Uterus (tissue), 4 donors: ENCODE results near the gene SERPINA1. TPM values are rescaled to one million over a fixed set of nuclear protein-coding genes. Genes with fewer than 3 reads are reported as not detected.
A peak's percentile ranks its signal among the peaks of the same experiment; 100 is the strongest.
"Not testable (repeated sequence)": the region's sequence is repeated elsewhere in the genome, so short reads cannot be mapped to it uniquely, and the experiment has no call there.

ENCODE experiments used
- DNase-seq, 2 donors: peaks; one replicate each; pipeline ENCODE4 v3.0.0-alpha.2; 2019 to 2020
- H3K27ac ChIP-seq, 2 donors: fragments of 200-600 bp; sonication (generic); 1 replicate in 1 of 2; 2 replicates in 1 of 2; pipeline ENCODE4 v1.5.1; 2016 to 2018
- H3K27me3 ChIP-seq, 2 donors: fragments of 200-600 bp; sonication (generic); one replicate each; pipeline ENCODE4 v1.5.1; 2018 to 2019; ENCODE audit warnings: control low read depth in 1 of 2
- H3K36me3 ChIP-seq, 2 donors: fragments of 200-600 bp; sonication (generic); one replicate each; pipeline ENCODE4 v1.5.1; 2019; ENCODE audit warnings: control low read depth in 1 of 2
- H3K4me1 ChIP-seq, 2 donors: fragments of 200-600 bp; sonication (generic); one replicate each; pipeline ENCODE4 v1.5.1; 2018 to 2019; ENCODE audit warnings: control low read depth in 1 of 2
- H3K4me3 ChIP-seq, 2 donors: fragments of 200-600 bp; sonication (generic); 1 replicate in 1 of 2; 2 replicates in 1 of 2; pipeline ENCODE4 v1.5.1; 2018 to 2019; ENCODE audit warnings: mild to moderate bottlenecking in 1 of 2
- H3K9me3 ChIP-seq, 2 donors: fragments of 200-600 bp; sonication (generic); one replicate each; pipeline ENCODE4 v1.5.1; 2019; ENCODE audit warnings: control low read depth in 1 of 2
- POLR2A ChIP-seq, 2 donors: fragments of 450-650 bp; IDR thresholded peaks; one replicate each; pipeline ENCODE4 v1.6.1; 2016; ENCODE audit warnings: antibody characterized with exemption in 2 of 2, mild to moderate bottlenecking in 1 of 2, moderate library complexity in 1 of 2
- intact Hi-C: fragments of 100-400 bp; cut with DNase I; formaldehyde crosslinking; loops from one replicate; pipeline ENCODE4 v1.15.1; 2023; ENCODE audit warnings: low total_unique reads
- total RNA-seq, 4 donors: library from RNA; depleted of rRNA in 3 of 4; stranded (reverse); fragments of >200 nt in 3 of 4; gene quantifications; one replicate each; pipeline versions ENCODE4 v1.1.0 to v1.2.4, GENCODE V29; 2014 to 2023
- TF ChIP-seq, protein P1 (sequence below), 4 experiments: fragments of 200-600 bp in 2 of 4; fragments of 450-650 bp in 2 of 4; sonication (generic) in 2 of 4; IDR thresholded peaks; one replicate each; pipeline ENCODE4 v1.5.1; 2016 to 2019; ENCODE audit warnings: antibody characterized with exemption in 4 of 4, mild to moderate bottlenecking in 2 of 4, moderate library complexity in 1 of 4
- donor health status: DM: yes; HTN: yes; CAD: no.

Gene SERPINA1
- total RNA-seq, 4 donors from 2014 or later = 0.88 to 6.6 (median 4.9) TPM; not detected in 1

DNA sequence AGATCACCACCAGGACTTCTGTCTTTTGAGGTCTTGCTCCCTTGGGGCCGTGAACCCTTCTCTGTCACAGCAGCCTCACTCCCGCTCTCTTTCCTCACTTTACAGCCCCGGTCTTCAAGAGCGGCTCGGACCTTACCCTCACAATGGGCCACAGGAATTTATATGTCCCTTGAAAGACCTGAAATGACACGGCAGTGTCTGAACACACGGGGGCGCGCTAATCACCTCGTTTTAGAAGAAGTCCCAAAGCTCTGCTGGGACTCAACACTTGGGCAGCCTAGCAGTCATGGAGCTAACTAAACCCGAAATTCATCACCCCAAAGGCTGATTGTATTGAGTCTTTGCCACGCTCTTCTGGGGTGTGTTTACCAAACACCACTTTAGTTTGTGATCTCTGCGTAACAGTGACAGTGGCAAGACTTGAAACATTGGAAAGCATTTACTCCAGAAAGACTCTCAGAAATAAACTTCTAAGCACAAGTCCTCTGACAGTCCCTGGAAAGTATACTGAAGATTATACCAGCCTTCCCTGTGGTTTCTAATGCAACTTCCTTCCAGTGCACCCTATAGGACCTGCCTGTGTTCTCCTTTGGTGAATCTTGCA lies 35.2 kb upstream of the SERPINA1 start:
- Histone ChIP-seq H3K9me3 (no peaks in the 10 kb centered on the region), H3K4me1 (no peaks in the 10 kb centered on the region), H3K27ac (no peak overlapping the region), H3K4me3 (no peak overlapping the region), H3K36me3 (no peaks in the 10 kb centered on the region), H3K27me3 (no peaks in the 10 kb centered on the region)
- TF ChIP-seq, protein P1, sequence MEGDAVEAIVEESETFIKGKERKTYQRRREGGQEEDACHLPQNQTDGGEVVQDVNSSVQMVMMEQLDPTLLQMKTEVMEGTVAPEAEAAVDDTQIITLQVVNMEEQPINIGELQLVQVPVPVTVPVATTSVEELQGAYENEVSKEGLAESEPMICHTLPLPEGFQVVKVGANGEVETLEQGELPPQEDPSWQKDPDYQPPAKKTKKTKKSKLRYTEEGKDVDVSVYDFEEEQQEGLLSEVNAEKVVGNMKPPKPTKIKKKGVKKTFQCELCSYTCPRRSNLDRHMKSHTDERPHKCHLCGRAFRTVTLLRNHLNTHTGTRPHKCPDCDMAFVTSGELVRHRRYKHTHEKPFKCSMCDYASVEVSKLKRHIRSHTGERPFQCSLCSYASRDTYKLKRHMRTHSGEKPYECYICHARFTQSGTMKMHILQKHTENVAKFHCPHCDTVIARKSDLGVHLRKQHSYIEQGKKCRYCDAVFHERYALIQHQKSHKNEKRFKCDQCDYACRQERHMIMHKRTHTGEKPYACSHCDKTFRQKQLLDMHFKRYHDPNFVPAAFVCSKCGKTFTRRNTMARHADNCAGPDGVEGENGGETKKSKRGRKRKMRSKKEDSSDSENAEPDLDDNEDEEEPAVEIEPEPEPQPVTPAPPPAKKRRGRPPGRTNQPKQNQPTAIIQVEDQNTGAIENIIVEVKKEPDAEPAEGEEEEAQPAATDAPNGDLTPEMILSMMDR (IDR thresholded peaks at IDR 0.05) = peak; percentile 25 to 38 (median 30)
- TF ChIP-seq POLR2A (IDR thresholded peaks at IDR 0.05) = no peak
- DNase-seq = peak; percentile 18 to 25
- intact Hi-C loops = no loop called here

DNA sequence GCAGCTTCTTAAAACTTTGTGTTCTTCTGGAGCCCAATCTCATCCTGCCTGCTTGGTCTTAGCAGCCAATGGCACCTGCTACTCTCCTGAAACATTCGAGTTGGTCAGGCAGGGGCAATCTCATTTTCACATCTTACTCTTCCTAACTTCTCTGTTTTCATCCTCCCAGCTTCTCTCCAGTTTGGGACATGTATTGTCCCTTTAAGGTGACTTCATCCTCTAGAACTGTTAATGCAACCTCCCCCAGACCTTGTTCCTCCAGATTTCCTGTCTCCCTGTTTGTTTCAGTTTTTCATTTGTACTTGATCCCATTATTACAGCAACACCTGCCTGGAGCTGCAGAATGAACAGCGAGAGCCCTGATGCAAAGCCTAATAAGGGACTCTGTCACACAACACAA lies 32.9 kb upstream of the SERPINA1 start:
- H3K4me3 ChIP-seq = no peak overlapping the region
- TF ChIP-seq, protein P1 (IDR thresholded peaks at IDR 0.05) = no peak
- no peak for TF ChIP-seq POLR2A (IDR thresholded peaks at IDR 0.05)
- H3K27ac ChIP-seq = no peak overlapping the region
- DNase-seq = no peak
- H3K27me3 ChIP-seq = no peaks in the 10 kb centered on the region
- H3K9me3 ChIP-seq = no peaks in the 10 kb centered on the region
- intact Hi-C loops = no loop called here
- no peaks in the 10 kb centered on the region for H3K4me1 ChIP-seq
- no peaks in the 10 kb centered on the region for H3K36me3 ChIP-seq

DNA sequence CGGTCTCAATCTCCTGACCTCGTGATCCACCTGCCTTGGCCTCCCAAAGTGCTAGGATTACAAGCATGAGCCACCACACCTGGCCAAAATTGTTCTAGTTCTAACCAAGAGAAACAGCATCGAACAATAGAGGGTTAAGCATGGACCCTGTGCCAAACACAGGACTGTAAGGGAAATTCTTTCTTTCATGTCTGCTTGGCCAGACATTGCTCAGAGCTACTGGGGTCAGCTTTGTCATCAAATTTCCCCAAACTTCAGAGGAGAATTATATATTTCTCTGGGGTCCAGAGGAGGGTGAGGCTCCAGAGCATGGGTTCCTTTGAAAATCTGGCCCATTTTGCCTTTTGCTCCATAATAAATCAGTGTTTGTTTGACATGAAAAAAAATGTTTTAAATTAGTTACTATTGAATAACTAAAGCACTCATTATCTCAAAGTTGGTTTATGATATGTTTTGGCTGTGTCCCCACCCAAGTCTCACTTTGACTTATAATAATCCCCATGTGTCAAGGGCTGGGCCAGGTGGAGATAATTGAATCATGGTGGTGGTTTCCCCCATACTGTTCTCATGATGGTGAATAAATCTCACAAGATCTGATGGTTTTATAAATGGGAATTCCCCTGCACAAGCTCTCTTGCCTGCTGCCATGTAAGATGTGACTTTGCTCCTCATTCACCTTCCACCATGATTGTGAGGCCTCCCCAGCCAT lies 29.2 kb upstream of the SERPINA1 start:
- H3K27ac ChIP-seq, H3K36me3 ChIP-seq, intact Hi-C loops, DNase-seq, H3K4me1 ChIP-seq, H3K9me3 ChIP-seq, H3K4me3 ChIP-seq, H3K27me3 ChIP-seq: not testable (repeated sequence)

DNA sequence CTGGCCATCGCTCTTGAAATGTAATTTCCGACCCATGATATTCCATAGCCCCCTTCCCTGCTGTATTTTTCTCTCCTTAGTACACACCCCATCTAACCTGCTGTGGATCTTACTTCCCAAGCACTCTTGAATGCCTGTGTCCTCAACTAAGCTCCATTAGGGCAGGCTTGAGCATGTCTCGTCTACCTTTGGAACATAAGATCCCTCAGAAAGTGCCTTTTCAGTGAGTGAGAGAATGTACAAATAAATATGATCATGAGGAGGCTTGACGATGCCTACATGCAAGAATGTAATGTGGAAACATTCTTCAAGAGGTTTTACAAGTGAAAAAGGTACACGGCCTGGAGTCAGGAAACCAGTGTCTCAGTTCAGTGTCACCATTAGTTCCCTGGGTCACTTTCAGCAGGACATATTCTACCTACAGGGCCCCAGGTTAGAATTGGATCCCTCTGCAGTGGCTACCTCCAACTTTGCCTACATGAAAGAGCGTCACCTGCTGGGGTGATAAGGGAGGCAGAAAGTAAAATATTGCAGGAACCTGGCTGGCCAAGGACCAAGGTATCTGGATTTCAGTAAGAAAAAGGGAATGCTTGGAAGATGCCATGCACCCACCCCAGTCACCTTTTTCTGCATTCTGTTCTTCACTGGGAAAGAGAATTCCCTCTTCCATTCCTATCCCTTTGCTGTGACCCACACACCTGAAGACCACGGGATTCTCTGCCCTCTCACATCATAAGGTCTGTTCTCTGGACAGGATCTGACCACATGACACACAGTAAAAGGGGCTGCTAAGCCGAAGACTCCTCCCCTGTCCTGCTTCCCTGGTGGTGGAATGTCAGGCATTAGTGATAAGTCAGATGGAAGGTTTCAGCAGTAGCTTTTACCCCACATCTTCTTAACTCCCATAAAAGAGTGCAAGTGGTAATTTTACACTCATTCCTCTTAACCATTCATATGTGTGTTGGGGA lies 24.6 kb upstream of the SERPINA1 start:
- no peaks in the 10 kb centered on the region for H3K4me1 ChIP-seq
- TF ChIP-seq POLR2A (IDR thresholded peaks at IDR 0.05) = no peak
- TF ChIP-seq, protein P1 (IDR thresholded peaks at IDR 0.05) = no peak
- H3K4me3 ChIP-seq = no peak overlapping the region
- H3K27ac ChIP-seq = no peak overlapping the region
- no peak for DNase-seq
- H3K36me3 ChIP-seq = no peaks in the 10 kb centered on the region
- H3K9me3 ChIP-seq = no peaks in the 10 kb centered on the region
- no peaks in the 10 kb centered on the region for H3K27me3 ChIP-seq
- intact Hi-C loops = no loop called here

DNA sequence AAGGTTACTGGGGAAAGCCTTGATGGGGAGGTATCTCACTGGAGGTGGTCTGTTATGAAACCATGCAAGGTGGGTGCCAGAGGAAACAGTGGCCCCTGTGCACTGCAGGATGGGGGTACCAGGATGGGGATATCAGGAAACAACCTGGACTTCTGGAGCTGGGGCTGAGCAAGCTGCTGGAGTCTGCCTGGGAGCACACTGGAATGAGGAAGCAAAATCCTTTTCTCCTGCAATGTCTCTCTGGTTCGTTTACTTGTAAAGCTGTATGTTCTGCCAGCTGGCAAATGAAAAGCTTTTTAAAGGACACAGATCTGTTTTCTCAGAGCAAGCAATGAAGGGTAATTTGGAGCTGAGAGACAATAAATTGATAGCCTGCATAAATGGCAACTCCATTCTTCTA lies 23.2 kb upstream of the SERPINA1 start:
- no peaks in the 10 kb centered on the region for H3K36me3 ChIP-seq
- no peaks in the 10 kb centered on the region for H3K27me3 ChIP-seq
- H3K27ac ChIP-seq = no peak overlapping the region
- DNase-seq = no peak
- H3K4me1 ChIP-seq = no peaks in the 10 kb centered on the region
- intact Hi-C loops = no loop called here
- no peaks in the 10 kb centered on the region for H3K9me3 ChIP-seq
- TF ChIP-seq POLR2A (IDR thresholded peaks at IDR 0.05) = no peak
- TF ChIP-seq, protein P1 (IDR thresholded peaks at IDR 0.05) = no peak
- no peak overlapping the region for H3K4me3 ChIP-seq

DNA sequence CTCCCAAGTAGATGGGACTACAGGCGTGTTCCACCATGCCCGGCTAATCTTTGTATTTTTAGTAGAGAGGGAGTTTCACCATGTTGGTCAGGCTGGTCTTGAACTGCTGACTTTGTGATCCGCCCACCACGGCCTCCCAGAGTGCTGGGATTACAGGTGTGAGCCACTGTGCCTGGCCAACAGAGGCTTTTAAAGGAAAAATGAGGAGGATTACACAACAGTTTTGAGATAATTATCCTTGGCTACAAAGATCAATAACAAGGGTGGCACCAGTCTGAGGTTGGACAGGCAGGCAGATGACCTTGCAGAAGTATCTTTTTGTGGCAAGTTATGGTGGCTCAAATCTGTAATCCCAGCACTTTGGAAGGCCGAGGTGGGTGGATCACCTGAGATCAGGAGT lies 21.0 kb upstream of the SERPINA1 start:
- H3K9me3 ChIP-seq, H3K27me3 ChIP-seq, H3K36me3 ChIP-seq, H3K4me1 ChIP-seq, intact Hi-C loops, DNase-seq, H3K4me3 ChIP-seq, H3K27ac ChIP-seq: not testable (repeated sequence)
